HFFc6 (cell line): ENCODE measurements around the gene EVI5. TPM values are rescaled to one million over a fixed set of nuclear protein-coding genes. Genes with fewer than 3 reads are reported as not detected.

Source experiments
- DNase-seq: peaks from one replicate; pipeline ENCODE4 v3.0.0-alpha.2; 2018
- H3K27ac Mint-ChIP-seq: 2 replicates; pipeline ENCODE4 v1.8.0; 2020; ENCODE audit warnings: mild to moderate bottlenecking, mixed read lengths
- H3K27me3 Mint-ChIP-seq: 2 replicates; pipeline ENCODE4 v1.8.0; 2021; ENCODE audit warnings: mild to moderate bottlenecking, moderate library complexity, mixed read lengths; ENCODE audit not compliant: insufficient read depth
- H3K36me3 Mint-ChIP-seq: 2 replicates; pipeline ENCODE4 v1.8.0; 2021; ENCODE audit warnings: low read depth, mixed read lengths
- H3K4me1 Mint-ChIP-seq: 2 replicates; pipeline ENCODE4 v1.8.0; 2020; ENCODE audit warnings: low read depth, mixed read lengths
- H3K4me3 Mint-ChIP-seq: 2 replicates; pipeline ENCODE4 v1.8.0; 2020; ENCODE audit warnings: mild to moderate bottlenecking, moderate library complexity, mixed read lengths
- H3K9me3 Mint-ChIP-seq: 2 replicates; pipeline ENCODE4 v1.8.0; 2020; ENCODE audit warnings: mild to moderate bottlenecking, mixed read lengths
- CTCF ChIP-seq: fragments of 200-600 bp; sonication (generic); IDR thresholded peaks from 2 replicates; pipeline ENCODE4 v1.5.0; 2021; ENCODE audit warnings: antibody characterized with exemption, mild to moderate bottlenecking
- total RNA-seq, 6 experiments: library from RNA; stranded (reverse); fragmentation: NEBNext Ultra II Directional; extraction: Animal tissue kit (Norgen Biotek cat#: 25700); gene quantifications; 2 replicates in 1 of 6; 3 replicates in 5 of 6; pipeline ENCODE4 v1.2.3, GENCODE V29; 2021

EVI5 gene
- total RNA-seq, 6 experiments from 2014 or later: 31.7 to 43.7 (median 34.0) TPM

GRCh38 chr1:92690212-92690906 lies 94.5 kb downstream of the EVI5 start:
- H3K4me1 Mint-ChIP-seq: peaks cover 5% of the 10 kb centered on the region; the same call in 1 of the 2 replicates
- peaks cover 41% of the 10 kb centered on the region for H3K36me3 Mint-ChIP-seq
- TF ChIP-seq CTCF: no peak
- H3K27me3 Mint-ChIP-seq: no peaks in the 10 kb centered on the region
- no peaks in the 10 kb centered on the region for H3K9me3 Mint-ChIP-seq
- no peak overlapping the region for H3K4me3 Mint-ChIP-seq
- H3K27ac Mint-ChIP-seq: no peak overlapping the region
- no peak for DNase-seq

GRCh38 chr1:92679980-92680379 lies 104.9 kb downstream of the EVI5 start:
- Mint-ChIP-seq H3K27ac (no peak overlapping the region), H3K4me3 (no peak overlapping the region), H3K36me3 (peaks cover 25% of the 10 kb centered on the region), H3K27me3 (no peaks in the 10 kb centered on the region), H3K4me1 (peaks cover 9% of the 10 kb centered on the region), H3K9me3 (no peaks in the 10 kb centered on the region)
- no peak for DNase-seq
- no peak for TF ChIP-seq CTCF

- no peak for DNase-seq
- H3K4me1 Mint-ChIP-seq: no peaks in the 10 kb centered on the region
- no peak for TF ChIP-seq CTCF
- H3K4me3 Mint-ChIP-seq: no peak overlapping the region
- peaks cover 21% of the 10 kb centered on the region for H3K36me3 Mint-ChIP-seq
- H3K27ac Mint-ChIP-seq: no peak overlapping the region
- no peaks in the 10 kb centered on the region for H3K9me3 Mint-ChIP-seq
- no peaks in the 10 kb centered on the region for H3K27me3 Mint-ChIP-seq
Measured at GRCh38 chr1:92663775-92664174, 121.1 kb downstream of the EVI5 start.

- H3K4me1 Mint-ChIP-seq: no peaks in the 10 kb centered on the region
- TF ChIP-seq CTCF: no peak
- H3K27ac Mint-ChIP-seq: no peak overlapping the region
- no peaks in the 10 kb centered on the region; the same call in 1 of the 2 replicates for H3K9me3 Mint-ChIP-seq
- DNase-seq: no peak
- no peaks in the 10 kb centered on the region for H3K27me3 Mint-ChIP-seq
- no peak overlapping the region for H3K4me3 Mint-ChIP-seq
- peaks cover 39% of the 10 kb centered on the region for H3K36me3 Mint-ChIP-seq
Measured at GRCh38 chr1:92662048-92662447, 122.9 kb downstream of the EVI5 start.

GRCh38 chr1:92657701-92658100 lies 127.2 kb downstream of the EVI5 start:
- peaks cover 73% of the 10 kb centered on the region for H3K36me3 Mint-ChIP-seq
- H3K4me3 Mint-ChIP-seq: no peak overlapping the region
- no peaks in the 10 kb centered on the region for H3K4me1 Mint-ChIP-seq
- no peak overlapping the region for H3K27ac Mint-ChIP-seq
- no peaks in the 10 kb centered on the region for H3K27me3 Mint-ChIP-seq
- peaks cover 33% of the 10 kb centered on the region for H3K9me3 Mint-ChIP-seq
- TF ChIP-seq CTCF: no peak
- no peak for DNase-seq
